Measurements from ENCODE around the gene LZTFL1. TPM values are rescaled to one million over a fixed set of nuclear protein-coding genes. Genes with fewer than 3 reads are reported as not detected.

LZTFL1 gene
- total RNA-seq, 2 donors from 2014 or later: 8.3 to 8.9 TPM

GRCh38 chr3:45781841-45782240 lies 60.1 kb downstream of the LZTFL1 start:
- peak; percentile 21 for DNase-seq (ENCODE audit: low spot score)
- Histone ChIP-seq H3K4me1 (no peaks in the 10 kb centered on the region), H3K27ac (no peak overlapping the region), H3K9me3 (no peaks in the 10 kb centered on the region), H3K36me3 (no peaks in the 10 kb centered on the region), H3K27me3 (no peaks in the 10 kb centered on the region), H3K4me3 (no peak overlapping the region)
- no peak for TF ChIP-seq CTCF (IDR thresholded peaks at IDR 0.05)

GRCh38 chr3:45781271-45781670 lies 60.6 kb downstream of the LZTFL1 start:
- H3K4me1 ChIP-seq: no peaks in the 10 kb centered on the region
- no peak overlapping the region for H3K27ac ChIP-seq
- no peaks in the 10 kb centered on the region for H3K36me3 ChIP-seq
- H3K9me3 ChIP-seq: no peaks in the 10 kb centered on the region
- no peak overlapping the region for H3K4me3 ChIP-seq
- no peak for TF ChIP-seq CTCF (IDR thresholded peaks at IDR 0.05)
- DNase-seq (ENCODE audit: low spot score): peak; percentile 28
- no peaks in the 10 kb centered on the region for H3K27me3 ChIP-seq

GRCh38 chr3:45779746-45780735 lies 61.9 kb downstream of the LZTFL1 start:
- no peak overlapping the region for H3K27ac ChIP-seq
- DNase-seq (ENCODE audit: low spot score): no peak
- no peaks in the 10 kb centered on the region for H3K4me1 ChIP-seq
- H3K9me3 ChIP-seq: no peaks in the 10 kb centered on the region
- no peaks in the 10 kb centered on the region for H3K36me3 ChIP-seq
- H3K4me3 ChIP-seq: no peak overlapping the region
- TF ChIP-seq CTCF (IDR thresholded peaks at IDR 0.05): no peak
- H3K27me3 ChIP-seq: no peaks in the 10 kb centered on the region

- Histone ChIP-seq H3K9me3 (no peaks in the 10 kb centered on the region), H3K4me3 (no peak overlapping the region), H3K36me3 (no peaks in the 10 kb centered on the region), H3K27ac (no peak overlapping the region), H3K27me3 (no peaks in the 10 kb centered on the region), H3K4me1 (no peaks in the 10 kb centered on the region)
- TF ChIP-seq CTCF (IDR thresholded peaks at IDR 0.05): no peak
- no peak for DNase-seq (ENCODE audit: low spot score)
Observed at GRCh38 chr3:45778761-45779201, 63.1 kb downstream of the LZTFL1 start.

GRCh38 chr3:45777746-45778386 lies 64.1 kb downstream of the LZTFL1 start:
- DNase-seq (ENCODE audit: low spot score): no peak

More at GRCh38 chr3:45777746-45778386, 64.1 kb downstream of the LZTFL1 start:
- no peak overlapping the region for H3K4me3 ChIP-seq
- H3K4me1 ChIP-seq: no peaks in the 10 kb centered on the region
- H3K36me3 ChIP-seq: no peaks in the 10 kb centered on the region
- no peak overlapping the region for H3K27ac ChIP-seq
- no peak for TF ChIP-seq CTCF (IDR thresholded peaks at IDR 0.05)
- H3K27me3 ChIP-seq: no peaks in the 10 kb centered on the region
- H3K9me3 ChIP-seq: no peaks in the 10 kb centered on the region
